ENCODE data around the gene KCNIP3. TPM values are rescaled to one million over a fixed set of nuclear protein-coding genes. Genes with fewer than 3 reads are reported as not detected.
A peak's percentile ranks its signal among the peaks of the same experiment; 100 is the strongest.

Gene KCNIP3
- total RNA-seq, 2 donors from 2014 or later = not detected

- H3K4me1 Mint-ChIP-seq = no peaks in the 10 kb centered on the region
- DNase-seq = no peak
- H3K4me3 Mint-ChIP-seq = no peak overlapping the region
- no peak for ATAC-seq
- no peak overlapping the region for H3K27ac Mint-ChIP-seq
- H3K27me3 Mint-ChIP-seq = no peaks in the 10 kb centered on the region
- no peaks in the 10 kb centered on the region for H3K36me3 Mint-ChIP-seq (ENCODE audit: low read depth)
- no peaks in the 10 kb centered on the region for H3K9me3 ChIP-seq (ENCODE audit: control insufficient read depth, low read length, poor library complexity, severe bottlenecking)
Observed at GRCh38 chr2:95326433-95327140, 29.4 kb downstream of the KCNIP3 start.

GRCh38 chr2:95327861-95328260 lies 30.7 kb downstream of the KCNIP3 start:
- H3K27me3 Mint-ChIP-seq = no peaks in the 10 kb centered on the region
- H3K4me1 Mint-ChIP-seq = no peaks in the 10 kb centered on the region

GRCh38 chr2:95328358-95329125 lies 31.4 kb downstream of the KCNIP3 start:
- no peak for ATAC-seq
- DNase-seq = no peak
- no peaks in the 10 kb centered on the region for H3K9me3 ChIP-seq (ENCODE audit: control insufficient read depth, low read length, poor library complexity, severe bottlenecking)
- H3K36me3 Mint-ChIP-seq (ENCODE audit: low read depth) = no peaks in the 10 kb centered on the region
- H3K4me1 Mint-ChIP-seq = no peaks in the 10 kb centered on the region
- peaks cover 3% of the 10 kb centered on the region for H3K27me3 Mint-ChIP-seq
- no peak overlapping the region for H3K4me3 Mint-ChIP-seq
- H3K27ac Mint-ChIP-seq = no peak overlapping the region

More at GRCh38 chr2:95327861-95328260, 30.7 kb downstream of the KCNIP3 start:
- H3K36me3 Mint-ChIP-seq (ENCODE audit: low read depth) = no peaks in the 10 kb centered on the region
- no peaks in the 10 kb centered on the region for H3K9me3 ChIP-seq (ENCODE audit: control insufficient read depth, low read length, poor library complexity, severe bottlenecking)
- no peak overlapping the region for H3K27ac Mint-ChIP-seq
- DNase-seq = no peak
- no peak overlapping the region for H3K4me3 Mint-ChIP-seq
- no peak for ATAC-seq

- Mint-ChIP-seq H3K36me3 (ENCODE audit: low read depth) (no peaks in the 10 kb centered on the region), H3K4me1 (no peaks in the 10 kb centered on the region), H3K27me3 (peaks cover 5% of the 10 kb centered on the region), H3K27ac (no peak overlapping the region), H3K4me3 (no peak overlapping the region)
- ATAC-seq = no peak
- H3K9me3 ChIP-seq (ENCODE audit: control insufficient read depth, low read length, poor library complexity, severe bottlenecking) = no peaks in the 10 kb centered on the region
- DNase-seq = no peak
Observed at GRCh38 chr2:95329401-95329800, 32.3 kb downstream of the KCNIP3 start.

- no peak overlapping the region for H3K4me3 Mint-ChIP-seq
- no peak for ATAC-seq
- H3K27ac Mint-ChIP-seq = no peak overlapping the region
- no peaks in the 10 kb centered on the region for H3K9me3 ChIP-seq (ENCODE audit: control insufficient read depth, low read length, poor library complexity, severe bottlenecking)
- H3K4me1 Mint-ChIP-seq = no peaks in the 10 kb centered on the region
- DNase-seq = no peak
- H3K27me3 Mint-ChIP-seq = peaks cover 5% of the 10 kb centered on the region
- no peaks in the 10 kb centered on the region for H3K36me3 Mint-ChIP-seq (ENCODE audit: low read depth)
Observed at GRCh38 chr2:95329891-95330793, 33.0 kb downstream of the KCNIP3 start.

- Mint-ChIP-seq H3K4me3 (no peak overlapping the region), H3K36me3 (ENCODE audit: low read depth) (no peaks in the 10 kb centered on the region), H3K4me1 (no peaks in the 10 kb centered on the region), H3K27ac (no peak overlapping the region), H3K27me3 (peaks cover 5% of the 10 kb centered on the region)
- H3K9me3 ChIP-seq (ENCODE audit: control insufficient read depth, low read length, poor library complexity, severe bottlenecking) = no peaks in the 10 kb centered on the region
- DNase-seq = no peak
- ATAC-seq = no peak
Observed at GRCh38 chr2:95330794-95331338, 33.7 kb downstream of the KCNIP3 start.

- no peak overlapping the region for H3K4me3 Mint-ChIP-seq
- no peaks in the 10 kb centered on the region for H3K4me1 Mint-ChIP-seq
- H3K9me3 ChIP-seq (ENCODE audit: control insufficient read depth, low read length, poor library complexity, severe bottlenecking) = no peaks in the 10 kb centered on the region
- ATAC-seq (no peak), DNase-seq (no peak)
- H3K27me3 Mint-ChIP-seq = peaks cover 5% of the 10 kb centered on the region
- no peak overlapping the region for H3K27ac Mint-ChIP-seq
- no peaks in the 10 kb centered on the region for H3K36me3 Mint-ChIP-seq (ENCODE audit: low read depth)
Observed at GRCh38 chr2:95331606-95332005, 34.5 kb downstream of the KCNIP3 start.

- no peak overlapping the region for H3K27ac Mint-ChIP-seq
- DNase-seq (no peak), ATAC-seq (no peak)
- no peaks in the 10 kb centered on the region for H3K4me1 Mint-ChIP-seq
- H3K4me3 Mint-ChIP-seq = no peak overlapping the region
- H3K27me3 Mint-ChIP-seq = peaks cover 5% of the 10 kb centered on the region
- no peaks in the 10 kb centered on the region for H3K36me3 Mint-ChIP-seq (ENCODE audit: low read depth)
- no peaks in the 10 kb centered on the region for H3K9me3 ChIP-seq (ENCODE audit: control insufficient read depth, low read length, poor library complexity, severe bottlenecking)
Observed at GRCh38 chr2:95332036-95332435, 34.9 kb downstream of the KCNIP3 start.

GRCh38 chr2:95333056-95333455 lies 35.9 kb downstream of the KCNIP3 start:
- H3K9me3 ChIP-seq (ENCODE audit: control insufficient read depth, low read length, poor library complexity, severe bottlenecking) = no peaks in the 10 kb centered on the region
- H3K27me3 Mint-ChIP-seq = peaks cover 5% of the 10 kb centered on the region
- ATAC-seq = no peak

GRCh38 chr2:95333888-95334338 lies 36.8 kb downstream of the KCNIP3 start:
- no peaks in the 10 kb centered on the region for H3K36me3 Mint-ChIP-seq (ENCODE audit: low read depth)
- DNase-seq = no peak
- peaks cover 5% of the 10 kb centered on the region for H3K27me3 Mint-ChIP-seq
- ATAC-seq = no peak
- H3K4me1 Mint-ChIP-seq = no peaks in the 10 kb centered on the region
- H3K9me3 ChIP-seq (ENCODE audit: control insufficient read depth, low read length, poor library complexity, severe bottlenecking) = no peaks in the 10 kb centered on the region
- H3K4me3 Mint-ChIP-seq = no peak overlapping the region
- no peak overlapping the region for H3K27ac Mint-ChIP-seq

More at GRCh38 chr2:95333056-95333455, 35.9 kb downstream of the KCNIP3 start:
- Mint-ChIP-seq H3K36me3 (ENCODE audit: low read depth) (no peaks in the 10 kb centered on the region), H3K4me1 (no peaks in the 10 kb centered on the region), H3K4me3 (peak overlapping the region; percentile 13), H3K27ac (no peak overlapping the region)
- DNase-seq = no peak

GRCh38 chr2:95334916-95335641 lies 37.9 kb downstream of the KCNIP3 start:
- Mint-ChIP-seq H3K4me3 (no peak overlapping the region), H3K27me3 (peaks cover 11% of the 10 kb centered on the region), H3K4me1 (no peaks in the 10 kb centered on the region), H3K36me3 (ENCODE audit: low read depth) (no peaks in the 10 kb centered on the region), H3K27ac (no peak overlapping the region)
- ATAC-seq (no peak), DNase-seq (no peak)
- H3K9me3 ChIP-seq (ENCODE audit: control insufficient read depth, low read length, poor library complexity, severe bottlenecking) = no peaks in the 10 kb centered on the region

GRCh38 chr2:95336406-95336805 lies 39.3 kb downstream of the KCNIP3 start:
- Mint-ChIP-seq H3K4me1 (no peaks in the 10 kb centered on the region), H3K36me3 (ENCODE audit: low read depth) (no peaks in the 10 kb centered on the region), H3K27ac (no peak overlapping the region), H3K4me3 (no peak overlapping the region), H3K27me3 (peaks cover 20% of the 10 kb centered on the region)
- H3K9me3 ChIP-seq (ENCODE audit: control insufficient read depth, low read length, poor library complexity, severe bottlenecking) = no peaks in the 10 kb centered on the region
- ATAC-seq (no peak), DNase-seq (no peak)

Data from T-helper 17 cell (primary cell).